Measurements from ENCODE around the gene DOCK2. TPM values are rescaled to one million over a fixed set of nuclear protein-coding genes. Genes with fewer than 3 reads are reported as not detected.

DOCK2 gene
- polyA plus RNA-seq, 1 experiment, result 2.0 TPM

- ChIA-PET CTCF (interaction anchor here (1.3 kb wide), 1 partner anchor 21 kb away, joined by 3 read pairs; no protein-coding TSS in a partner anchor), POLR2A (no interaction called here)
- Histone ChIP-seq H3K4me3 (ENCODE audit: low read depth, low read length) (no peak overlapping the region), H3K27me3 (ENCODE audit: control insufficient read depth, insufficient read depth, low read length) (no peaks in the 10 kb centered on the region), H3K36me3 (ENCODE audit: control insufficient read depth, insufficient read depth, low read length) (no peaks in the 10 kb centered on the region)
- TF ChIP-seq, protein P1, sequence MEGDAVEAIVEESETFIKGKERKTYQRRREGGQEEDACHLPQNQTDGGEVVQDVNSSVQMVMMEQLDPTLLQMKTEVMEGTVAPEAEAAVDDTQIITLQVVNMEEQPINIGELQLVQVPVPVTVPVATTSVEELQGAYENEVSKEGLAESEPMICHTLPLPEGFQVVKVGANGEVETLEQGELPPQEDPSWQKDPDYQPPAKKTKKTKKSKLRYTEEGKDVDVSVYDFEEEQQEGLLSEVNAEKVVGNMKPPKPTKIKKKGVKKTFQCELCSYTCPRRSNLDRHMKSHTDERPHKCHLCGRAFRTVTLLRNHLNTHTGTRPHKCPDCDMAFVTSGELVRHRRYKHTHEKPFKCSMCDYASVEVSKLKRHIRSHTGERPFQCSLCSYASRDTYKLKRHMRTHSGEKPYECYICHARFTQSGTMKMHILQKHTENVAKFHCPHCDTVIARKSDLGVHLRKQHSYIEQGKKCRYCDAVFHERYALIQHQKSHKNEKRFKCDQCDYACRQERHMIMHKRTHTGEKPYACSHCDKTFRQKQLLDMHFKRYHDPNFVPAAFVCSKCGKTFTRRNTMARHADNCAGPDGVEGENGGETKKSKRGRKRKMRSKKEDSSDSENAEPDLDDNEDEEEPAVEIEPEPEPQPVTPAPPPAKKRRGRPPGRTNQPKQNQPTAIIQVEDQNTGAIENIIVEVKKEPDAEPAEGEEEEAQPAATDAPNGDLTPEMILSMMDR (IDR thresholded peaks at IDR 0.05; ENCODE audit: insufficient read depth, low read depth, low read length), result no peak
- DNase-seq (ENCODE audit: low read depth), result no peak
Observed at GRCh38 chr5:170049713-170050112, 412.6 kb downstream of the DOCK2 start.

GRCh38 chr5:170053896-170054295, 416.8 kb downstream of the DOCK2 start:
- H3K27me3 ChIP-seq (ENCODE audit: control insufficient read depth, insufficient read depth, low read length), result 0 out of 2 replicates have a peak, but pooled peaks cover 2% of the 10 kb centered on the region
- POLR2A ChIA-PET, result no interaction called here
- no peaks in the 10 kb centered on the region for H3K36me3 ChIP-seq (ENCODE audit: control insufficient read depth, insufficient read depth, low read length)
- no peak overlapping the region for H3K4me3 ChIP-seq (ENCODE audit: low read depth, low read length)
- TF ChIP-seq, protein P1 (IDR thresholded peaks at IDR 0.05; ENCODE audit: insufficient read depth, low read depth, low read length), result no peak
- CTCF ChIA-PET, result interaction anchor here (1.4 to 3.0 kb wide), 2 partner anchors 11 to 17 kb away, joined by 4 to 11 read pairs; no protein-coding TSS in a partner anchor
- DNase-seq (ENCODE audit: low read depth), result no peak

GRCh38 chr5:170055606-170056005, 418.5 kb downstream of the DOCK2 start:
- Histone ChIP-seq H3K27me3 (ENCODE audit: control insufficient read depth, insufficient read depth, low read length) (0 out of 2 replicates have a peak, but pooled peaks cover 2% of the 10 kb centered on the region), H3K36me3 (ENCODE audit: control insufficient read depth, insufficient read depth, low read length) (no peaks in the 10 kb centered on the region), H3K4me3 (ENCODE audit: low read depth, low read length) (no peak overlapping the region)
- TF ChIP-seq, protein P1 (IDR thresholded peaks at IDR 0.05; ENCODE audit: insufficient read depth, low read depth, low read length), result no peak
- ChIA-PET POLR2A (no interaction called here), CTCF (interaction anchor here (1.9 to 3.0 kb wide), 2 partner anchors 15 to 76 kb away, joined by 4 to 11 read pairs; partner anchors contain the start of gene INSYN2B)
- no peak for DNase-seq (ENCODE audit: low read depth)

DNA sequence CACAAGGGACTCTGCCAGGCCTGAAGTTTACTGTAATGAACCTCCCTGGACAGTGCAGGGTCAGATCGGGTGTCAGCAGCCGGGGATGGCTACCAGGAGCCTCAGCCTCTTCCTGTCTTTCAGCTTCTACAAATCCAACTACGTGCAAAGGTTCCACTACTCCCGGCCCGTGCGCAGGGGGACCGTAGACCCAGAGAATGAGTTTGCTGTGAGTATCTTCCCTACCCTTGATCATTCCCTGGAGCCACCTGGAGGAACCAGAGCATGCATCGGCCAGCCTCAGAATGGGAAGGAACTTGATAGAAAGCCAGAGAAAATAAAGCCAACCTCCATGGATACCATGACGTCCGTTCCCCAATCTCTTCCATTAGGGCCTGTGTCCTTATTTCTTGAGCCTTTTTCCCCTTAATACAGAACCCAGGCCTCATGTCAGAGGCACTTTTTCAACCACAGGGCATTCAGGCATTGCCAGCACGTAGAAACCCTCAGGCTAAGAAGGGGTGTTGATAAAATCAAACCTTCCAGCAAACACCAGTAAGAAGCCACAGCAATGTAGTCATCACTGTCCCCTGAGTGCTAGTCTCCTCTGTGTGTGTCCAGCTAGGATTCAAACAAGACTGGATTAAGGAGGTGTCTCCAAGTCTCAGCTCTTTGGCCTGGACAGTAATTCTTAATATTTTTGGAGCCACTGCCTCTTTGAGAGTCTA, 419.6 kb downstream of the DOCK2 start:
- TF ChIP-seq, protein P1 (IDR thresholded peaks at IDR 0.05; ENCODE audit: insufficient read depth, low read depth, low read length), result no peak
- Histone ChIP-seq H3K36me3 (ENCODE audit: control insufficient read depth, insufficient read depth, low read length) (no peaks in the 10 kb centered on the region), H3K27me3 (ENCODE audit: control insufficient read depth, insufficient read depth, low read length) (0 out of 2 replicates have a peak, but pooled peaks cover 2% of the 10 kb centered on the region), H3K4me3 (ENCODE audit: low read depth, low read length) (no peak overlapping the region)
- ChIA-PET POLR2A (no interaction called here), CTCF (no interaction called here)
- no peak for DNase-seq (ENCODE audit: low read depth)

GRCh38 chr5:170057311-170057710, 420.2 kb downstream of the DOCK2 start:
- 0 out of 2 replicates have a peak, but pooled peaks cover 2% of the 10 kb centered on the region for H3K27me3 ChIP-seq (ENCODE audit: control insufficient read depth, insufficient read depth, low read length)
- no peak for DNase-seq (ENCODE audit: low read depth)
- TF ChIP-seq, protein P1 (IDR thresholded peaks at IDR 0.05; ENCODE audit: insufficient read depth, low read depth, low read length), result no peak
- no peaks in the 10 kb centered on the region for H3K36me3 ChIP-seq (ENCODE audit: control insufficient read depth, insufficient read depth, low read length)
- ChIA-PET CTCF (interaction anchor here (0.5 to 3.3 kb wide), 2 partner anchors 14 to 18 kb away, joined by 3 to 17 read pairs; no protein-coding TSS in a partner anchor), POLR2A (no interaction called here)
- H3K4me3 ChIP-seq (ENCODE audit: low read depth, low read length), result no peak overlapping the region
